ENCODE data around the gene EIF5A2.

The EIF5A2 gene

DNA sequence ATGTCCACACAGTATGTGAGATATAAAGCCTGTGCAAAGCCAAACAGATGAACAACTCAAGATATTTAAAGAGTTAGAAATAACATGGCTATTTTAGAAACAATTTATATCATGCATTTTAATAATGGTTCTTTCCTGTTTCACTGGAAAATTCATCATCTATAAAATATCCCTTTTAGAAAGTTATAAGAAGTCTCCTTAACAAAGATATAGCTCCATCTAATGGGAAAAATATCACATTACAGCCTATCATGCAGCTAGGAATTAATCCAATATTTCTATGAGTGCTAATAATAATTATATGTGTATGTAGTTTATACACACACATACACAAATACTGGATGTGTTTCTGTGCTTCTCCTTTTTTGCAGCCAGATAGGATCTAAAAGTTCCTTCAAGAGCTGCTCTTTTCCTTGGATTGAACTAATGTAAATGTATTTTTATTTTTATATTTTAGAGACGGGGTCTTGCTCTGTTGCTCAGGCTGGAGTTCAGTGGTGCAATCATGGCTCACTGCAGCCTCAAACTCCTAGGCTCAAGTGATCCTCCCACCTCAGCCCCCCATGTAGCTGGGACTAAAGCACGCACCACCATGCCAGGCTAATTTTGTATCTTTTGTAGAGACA is 60.0 kb downstream of the EIF5A2 start:
- peak; percentile 89 for FAIRE-seq

DNA sequence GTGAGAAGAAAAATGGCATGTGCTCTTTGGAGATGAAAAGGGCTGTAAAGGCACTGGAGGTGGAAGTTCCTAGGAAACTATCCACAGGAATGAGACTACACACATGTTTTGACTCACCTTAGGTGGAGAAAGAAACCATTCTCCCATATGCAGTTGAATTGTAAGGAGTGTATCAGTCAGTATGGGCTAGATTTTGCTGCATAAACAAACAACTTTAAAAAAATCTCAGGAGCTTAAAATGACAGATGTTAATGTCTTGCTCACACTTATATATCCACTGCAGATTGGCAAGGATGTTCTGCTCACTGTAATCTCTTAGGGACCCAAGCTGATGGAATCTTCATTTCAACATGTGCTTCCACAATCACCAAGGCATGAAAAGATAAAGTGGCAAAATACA is 64.1 kb downstream of the EIF5A2 start:
- no peak for FAIRE-seq

DNA sequence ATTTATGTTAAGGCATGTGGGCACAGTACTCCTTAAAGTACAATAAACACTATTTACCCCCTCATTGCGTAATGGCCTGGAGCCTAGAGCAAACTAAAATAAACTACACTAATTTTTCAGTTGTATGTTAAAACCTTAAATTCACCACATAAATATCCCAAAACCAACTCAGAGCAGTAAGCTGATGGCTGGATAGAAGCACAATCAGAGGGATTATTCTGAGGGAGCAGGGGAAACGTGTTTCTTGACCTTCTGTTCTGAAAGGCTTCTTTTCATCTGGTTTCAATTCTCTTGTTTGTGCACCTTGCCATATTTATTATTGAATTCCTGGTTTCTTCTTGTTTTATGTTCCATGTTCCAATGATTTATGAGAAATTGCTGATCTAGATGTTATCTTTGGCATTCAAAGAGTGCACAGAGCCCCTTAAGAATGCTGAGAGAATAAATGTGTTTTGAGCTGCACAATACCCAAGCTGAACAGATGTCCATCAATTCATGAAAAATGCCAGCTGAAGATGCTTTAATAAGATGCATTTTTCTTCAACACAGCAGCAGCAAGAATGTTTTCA is 68.1 kb downstream of the EIF5A2 start:
- no peak for FAIRE-seq

DNA sequence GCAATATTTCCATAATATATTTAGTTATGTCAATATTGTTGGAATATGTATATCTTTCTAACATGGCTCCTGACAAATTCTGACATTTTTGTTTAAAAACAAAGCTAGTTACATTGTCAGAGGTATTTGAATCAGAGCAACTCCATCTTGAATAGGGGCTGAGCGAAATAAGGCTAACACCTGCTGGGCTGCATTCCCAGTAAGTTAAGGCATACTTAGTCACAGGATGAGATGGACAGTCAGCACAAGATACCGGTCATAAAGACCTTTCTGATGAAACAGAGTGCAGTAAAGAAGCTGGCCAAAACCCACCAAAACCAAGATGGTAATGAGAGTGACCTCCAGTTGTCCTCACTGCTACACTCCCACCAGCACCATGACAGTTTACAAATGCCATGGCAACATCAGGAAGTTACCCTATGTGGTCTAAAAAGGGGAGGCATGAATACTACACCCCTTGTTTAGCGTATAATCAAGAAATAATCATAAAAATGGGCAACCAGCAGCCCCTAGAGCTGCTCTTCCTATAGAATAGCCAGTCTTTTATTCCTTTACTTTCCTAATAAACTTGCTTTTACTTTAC is 68.8 kb downstream of the EIF5A2 start:
- no peak for FAIRE-seq
